ENCODE measurements around the gene RFC5. TPM values are rescaled to one million over a fixed set of nuclear protein-coding genes. Genes with fewer than 3 reads are reported as not detected.
"Not testable (repeated sequence)": the region's sequence is repeated elsewhere in the genome, so short reads cannot be mapped to it uniquely, and the experiment has no call there.

The RFC5 gene
- polyA plus RNA-seq, 5 donors = 27.6 to 41.5 (median 36.5) TPM

DNA sequence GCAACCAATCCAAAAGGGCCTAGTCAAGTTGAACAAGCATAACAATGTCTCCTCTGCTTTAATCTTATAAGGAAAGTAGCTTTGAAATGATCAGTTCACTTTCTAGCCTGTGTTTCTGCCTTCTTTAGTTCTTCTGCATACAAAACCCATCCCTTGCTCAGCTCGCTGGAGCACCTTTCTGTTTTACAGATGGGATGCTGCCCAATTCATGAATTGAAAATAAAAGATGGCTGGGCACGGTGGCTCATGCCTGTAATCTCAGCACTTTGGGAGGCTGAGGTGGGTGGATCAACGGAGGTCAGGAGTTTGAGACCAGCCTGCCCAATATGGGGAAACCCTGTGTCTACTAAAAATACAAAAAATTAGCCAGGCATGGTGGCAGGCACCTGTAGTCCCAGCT, 4.5 kb upstream of the RFC5 start:
- no peak for DNase-seq

- no peak for DNase-seq
Observed at GRCh38 chr12:118013283-118013682, 3.2 kb upstream of the RFC5 start.

GRCh38 chr12:118015306-118015705, 1.2 kb upstream of the RFC5 start:
- no peak for DNase-seq

DNA sequence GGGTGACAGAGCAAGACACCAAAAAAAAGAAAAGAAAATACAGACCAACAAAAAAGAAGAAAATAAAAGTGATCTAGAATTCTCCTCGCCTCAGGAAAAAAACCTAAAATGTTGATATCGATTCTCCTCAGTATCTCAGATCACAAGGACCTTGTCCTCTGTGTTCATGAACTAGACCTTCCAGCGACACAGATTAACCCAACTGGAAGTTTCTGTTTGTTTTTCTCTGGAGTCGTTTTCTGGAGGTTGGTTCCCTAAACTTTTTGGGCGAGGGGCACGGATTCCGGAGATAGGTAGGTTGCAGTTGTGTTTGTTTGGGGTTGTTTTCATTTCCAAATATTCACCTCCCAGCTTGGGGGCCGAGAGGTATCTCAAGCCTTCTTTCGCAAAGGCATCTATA, 559 bp upstream of the RFC5 start:
- DNase-seq = no peak

- DNase-seq = no peak
Observed at GRCh38 chr12:118017926-118018325, 1.4 kb downstream of the RFC5 start.

DNA sequence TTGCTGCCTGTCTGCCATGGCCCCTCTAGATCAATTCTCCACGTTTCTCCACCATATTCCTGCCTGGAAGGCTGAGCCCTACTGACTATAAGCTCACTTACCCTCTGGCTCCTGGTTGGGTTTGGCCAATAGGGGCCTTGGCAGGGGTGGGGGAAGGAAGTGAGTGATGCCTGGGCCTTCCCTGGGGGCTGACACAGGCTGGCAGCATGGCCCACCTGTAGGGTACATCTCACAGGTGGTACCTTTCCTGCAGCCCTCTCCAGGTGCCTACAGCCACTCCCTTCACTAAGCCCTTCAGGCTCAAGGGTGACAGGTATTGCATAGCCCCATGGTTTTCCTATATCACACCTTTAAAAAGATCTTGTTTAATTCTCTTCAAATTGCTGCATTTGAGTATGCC, 3.5 kb downstream of the RFC5 start:
- DNase-seq = no peak

GRCh38 chr12:118022097-118022727, 5.7 kb downstream of the RFC5 start:
- not testable (repeated sequence) for DNase-seq

DNA sequence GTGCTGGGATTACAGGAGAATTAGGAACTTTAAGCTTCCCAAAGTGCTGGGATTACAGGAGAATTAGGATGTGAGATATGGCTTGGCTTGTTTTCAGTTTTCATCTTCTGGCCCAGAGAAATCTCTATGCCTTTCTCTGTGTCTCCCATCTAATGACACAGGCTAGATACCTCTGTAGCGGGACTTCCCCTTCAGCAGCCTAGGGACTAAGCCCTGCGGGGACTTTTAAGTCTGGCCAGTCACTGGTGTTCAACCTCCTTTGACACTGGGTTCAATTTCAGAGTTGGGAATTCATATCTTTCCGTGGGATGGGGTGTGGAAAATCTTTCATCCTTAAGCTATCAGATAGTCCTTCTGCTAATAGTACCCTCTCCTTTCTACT, 6.2 kb downstream of the RFC5 start:
- DNase-seq = no peak

- no peak for DNase-seq
Observed at GRCh38 chr12:118023301-118023860, 6.9 kb downstream of the RFC5 start.

DNA sequence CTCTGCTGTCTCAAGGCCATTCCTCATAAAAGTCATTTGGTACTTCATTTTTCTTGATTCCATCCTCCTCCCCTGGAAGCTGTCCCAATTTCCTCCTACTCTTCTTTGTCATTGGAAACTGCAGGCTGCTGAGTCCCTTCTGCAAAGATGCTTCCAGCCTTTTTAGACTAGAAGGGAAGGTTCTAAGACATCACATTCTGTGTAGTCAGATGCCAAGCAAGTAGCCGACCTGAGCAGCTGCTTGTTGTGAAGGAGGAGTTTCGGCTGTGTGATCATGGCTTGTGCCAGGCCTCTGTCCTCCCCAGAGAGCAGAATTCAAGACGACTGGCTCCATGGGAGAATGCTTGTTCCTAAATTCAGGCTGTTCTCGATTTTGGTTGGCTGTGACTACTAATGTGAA, 8.7 kb downstream of the RFC5 start:
- no peak for DNase-seq

DNA sequence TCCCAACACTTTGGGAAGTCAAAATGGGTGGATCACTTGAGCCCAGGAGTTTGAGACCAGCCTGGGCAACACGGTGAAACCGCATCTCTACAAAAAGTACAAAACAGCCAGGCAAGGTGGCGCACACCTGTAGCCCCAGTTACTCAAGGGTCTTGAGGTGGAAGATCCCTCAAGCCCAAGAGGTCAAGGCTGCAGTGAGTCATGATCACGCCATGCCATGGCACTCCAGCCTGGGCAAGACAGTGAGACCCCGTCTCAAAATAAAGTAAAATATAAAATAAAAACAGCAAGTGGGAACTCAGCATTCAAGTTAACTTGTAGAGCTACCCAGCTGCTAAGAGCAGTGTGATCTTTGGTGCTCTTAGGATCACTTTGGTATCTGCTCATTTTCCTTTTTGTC, 12.7 kb downstream of the RFC5 start:
- no peak for DNase-seq

- no peak for DNase-seq
Observed at GRCh38 chr12:118032188-118032587, 15.7 kb downstream of the RFC5 start.

- DNase-seq = no peak
Observed at GRCh38 chr12:118033323-118033722, 16.8 kb downstream of the RFC5 start.

- peak in 1 of 2 donors; percentile 9 for DNase-seq
Observed at GRCh38 chr12:118033902-118034301, 17.4 kb downstream of the RFC5 start.

DNA sequence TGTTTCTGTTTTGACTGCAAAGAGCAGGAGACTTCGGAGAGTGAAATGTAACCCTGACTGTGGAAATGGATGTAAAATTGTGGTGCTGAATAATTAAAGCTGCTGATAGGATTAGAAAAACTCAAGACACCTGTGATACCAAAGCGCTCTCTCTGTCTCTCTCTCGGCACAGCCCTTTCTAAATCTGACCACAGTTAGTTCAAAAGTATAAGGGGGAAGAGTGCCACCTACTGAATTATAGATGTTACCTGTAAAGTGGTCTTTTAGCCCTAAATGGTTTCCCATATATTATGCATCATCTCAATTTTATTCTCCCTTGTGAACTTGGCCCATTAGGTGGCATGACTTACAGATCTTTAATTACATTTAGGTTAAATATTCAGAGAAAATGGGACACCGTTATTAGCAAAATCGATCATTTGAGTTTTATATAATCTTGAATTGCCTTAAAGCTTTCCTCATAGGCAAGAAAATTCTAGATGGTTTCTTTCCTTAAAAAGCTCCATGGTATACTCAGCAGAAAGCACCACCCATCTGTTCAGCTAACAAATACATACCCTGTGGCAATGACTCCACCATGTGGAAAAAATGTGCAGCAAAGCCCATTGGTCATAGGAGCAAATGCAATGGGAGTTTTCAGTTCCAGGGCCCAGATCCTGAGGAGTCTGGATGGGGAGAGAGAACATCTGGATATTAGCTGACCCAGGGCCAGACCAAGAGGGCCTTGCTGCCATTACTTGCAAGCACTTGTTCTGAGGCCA, 18.1 kb downstream of the RFC5 start:
- DNase-seq = no peak

GRCh38 chr12:118035190-118036041, 18.9 kb downstream of the RFC5 start:
- DNase-seq = no peak

- no peak for DNase-seq
Observed at GRCh38 chr12:118036672-118037411, 20.3 kb downstream of the RFC5 start.

GRCh38 chr12:118038137-118038536, 21.6 kb downstream of the RFC5 start:
- no peak for DNase-seq

DNA sequence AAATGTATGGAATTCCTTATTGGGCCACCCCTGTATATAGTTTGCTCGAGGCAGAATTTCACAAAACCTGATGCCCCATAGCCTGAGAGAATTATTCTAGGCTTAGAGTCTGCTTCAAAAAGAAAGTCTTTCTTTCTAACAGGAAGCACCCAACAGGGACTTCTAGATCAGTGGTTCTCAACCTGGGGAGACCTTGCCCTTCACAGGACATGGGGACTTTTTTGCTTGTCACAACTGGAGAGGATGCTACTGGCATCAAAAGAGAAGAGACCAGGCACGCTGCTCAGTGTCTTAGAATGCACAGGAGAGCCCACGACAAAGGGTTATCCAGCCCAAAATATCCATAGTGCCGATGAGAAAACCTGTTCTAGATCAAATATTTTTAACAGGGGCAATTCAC, 25.6 kb downstream of the RFC5 start:
- no peak for DNase-seq

GRCh38 chr12:118044075-118044474, 27.6 kb downstream of the RFC5 start:
- no peak for DNase-seq

- DNase-seq = no peak
Observed at GRCh38 chr12:118044577-118044976, 28.1 kb downstream of the RFC5 start.

DNA sequence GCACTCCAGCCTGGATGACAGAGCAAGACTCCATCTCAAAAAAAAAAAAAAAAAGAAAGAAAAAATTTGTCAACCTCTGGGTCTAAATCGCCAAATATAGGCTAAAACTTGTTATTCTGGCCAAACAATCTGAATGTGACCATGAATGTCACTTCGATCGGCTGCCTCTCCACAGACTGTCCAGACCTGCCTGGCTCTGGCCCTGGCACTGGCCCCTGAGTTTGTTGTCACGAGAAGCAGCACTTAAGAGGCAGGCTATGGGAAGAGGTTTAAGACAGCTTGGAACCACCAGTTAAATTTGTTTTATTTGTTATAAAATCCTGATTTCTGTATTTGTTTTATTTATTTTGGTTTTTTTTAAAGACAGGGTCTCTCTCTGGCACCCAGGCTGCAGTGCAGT, 29.9 kb downstream of the RFC5 start:
- DNase-seq = no peak

Data from right lung (tissue), 5 donors.